Keratinocyte (primary cell): Measurements from ENCODE around the gene TWIST2. TPM values are rescaled to one million over a fixed set of nuclear protein-coding genes. Genes with fewer than 3 reads are reported as not detected.
A peak's percentile ranks its signal among the peaks of the same experiment; 100 is the strongest.

Experiments
- DNase-seq: peaks from one replicate; pipeline ENCODE4 v3.0.0-alpha.2; 2011; ENCODE audit warnings: low read depth, missing footprints, low spot score
- FAIRE-seq: peaks from 2 replicates; lab custom pipeline; 2011; peaks lifted over from hg19 to GRCh38; lab: Jason Lieb, UNC
- H2AFZ ChIP-seq: 2 replicates; pipeline ENCODE4 v1.6.0; 2012; ENCODE audit warnings: low read length, control low read depth, inconsistent platforms; ENCODE audit not compliant: control insufficient read depth
- H3K27ac ChIP-seq: 2 replicates; pipeline ENCODE4 v1.5.1; 2011; ENCODE audit warnings: low read length; ENCODE audit not compliant: control insufficient read depth, insufficient read depth
- H3K27me3 ChIP-seq: 3 replicates; pipeline ENCODE4 v1.6.0; 2011; ENCODE audit warnings: low read length; ENCODE audit not compliant: control insufficient read depth, insufficient read depth; ENCODE audit errors: extremely low read depth
- H3K36me3 ChIP-seq, 2 experiments: 2 replicates in 1 of 2; 3 replicates in 1 of 2; pipeline ENCODE4 v1.5.1; 2011; ENCODE audit warnings: low read length in 2 of 2, mild to moderate bottlenecking in 1 of 2; ENCODE audit not compliant: control insufficient read depth in 2 of 2, insufficient read depth in 2 of 2; ENCODE audit errors: extremely low read depth in 1 of 2
- H3K4me1 ChIP-seq: 3 replicates; pipeline ENCODE4 v1.5.1; 2011; ENCODE audit warnings: low read length; ENCODE audit not compliant: control insufficient read depth, insufficient read depth; ENCODE audit errors: extremely low read depth
- H3K4me2 ChIP-seq: 3 replicates; pipeline ENCODE4 v1.6.0; 2011; ENCODE audit warnings: low read depth, low read length; ENCODE audit not compliant: control insufficient read depth, insufficient read depth; ENCODE audit errors: extremely low read depth
- H3K4me3 ChIP-seq, 3 experiments: fragments of 200-600 bp in 1 of 3; sonication (generic) in 1 of 3; 2 replicates in 2 of 3; 3 replicates in 1 of 3; pipeline ENCODE4 v1.5.1; 2011 to 2016; ENCODE audit warnings: low read length in 3 of 3, mild to moderate bottlenecking in 3 of 3, control low read depth in 2 of 3, inconsistent platforms in 1 of 3, low read depth in 1 of 3, mixed read lengths in 1 of 3, mixed run types in 1 of 3, moderate library complexity in 1 of 3; ENCODE audit not compliant: control insufficient read depth in 2 of 3, insufficient read depth in 2 of 3; ENCODE audit errors: extremely low read depth in 1 of 3
- H3K79me2 ChIP-seq: 2 replicates; pipeline ENCODE4 v1.6.0; 2012; ENCODE audit warnings: low read length; ENCODE audit not compliant: control insufficient read depth, insufficient read depth
- H3K9ac ChIP-seq: 3 replicates; pipeline ENCODE4 v1.6.0; 2011; ENCODE audit warnings: low read length; ENCODE audit not compliant: control insufficient read depth, insufficient read depth; ENCODE audit errors: extremely low read depth
- H3K9me1 ChIP-seq: 3 replicates; pipeline ENCODE4 v1.6.0; 2011; ENCODE audit warnings: low read length; ENCODE audit not compliant: control insufficient read depth, insufficient read depth; ENCODE audit errors: extremely low read depth
- H3K9me3 ChIP-seq: 2 replicates; pipeline ENCODE4 v1.5.1; 2012; ENCODE audit warnings: low read depth, low read length; ENCODE audit not compliant: control insufficient read depth
- H4K20me1 ChIP-seq: 3 replicates; pipeline ENCODE4 v1.6.0; 2011; ENCODE audit warnings: low read length; ENCODE audit not compliant: control insufficient read depth, insufficient read depth; ENCODE audit errors: extremely low read depth
- EZH2 ChIP-seq: IDR thresholded peaks from one replicate; pipeline ENCODE4 v1.6.1; 2012; ENCODE audit warnings: inconsistent platforms, mild to moderate bottlenecking, low read length, moderate library complexity
- dilution Hi-C: fragments of 300-500 bp; cut with MboI; formaldehyde crosslinking; loops from one replicate; pipeline ENCODE4 v1.7.0; 2020; ENCODE audit warnings: low sequenced_read_pairs; ENCODE audit not compliant: extremely low pct_ligation_motif_present
- polyA plus RNA-seq, 5 experiments: library from polyadenylated mRNA; depleted of rRNA in 3 of 5; stranded (reverse) in 3 of 5; stranded (forward) in 1 of 5; unstranded in 1 of 5; fragments of >200 nt; gene quantifications; 1 replicate in 1 of 5; 2 replicates in 3 of 5; 3 replicates in 1 of 5; pipeline versions ENCODE4 v1.2.1 to v1.2.3, GENCODE V29; 2011 to 2012; ENCODE audit warnings: missing spikeins in 2 of 5, low read depth in 1 of 5, low replicate concordance in 1 of 5
- TF ChIP-seq, protein P1 (sequence below), 3 experiments: IDR thresholded peaks in 1 of 3; conservative IDR thresholded peaks in 1 of 3; optimal IDR thresholded peaks in 1 of 3; 2 replicates in 2 of 3; 3 replicates in 1 of 3; pipeline versions ENCODE3 to v1.5.1; 2011; ENCODE audit warnings: low read length in 3 of 3, mild to moderate bottlenecking in 3 of 3, moderate library complexity in 2 of 3, control low read depth in 1 of 3, inconsistent platforms in 1 of 3; ENCODE audit not compliant: insufficient read depth in 2 of 3; ENCODE audit errors: extremely low read depth in 1 of 3

Gene TWIST2
- polyA plus RNA-seq, 1 donor (not counting 4 experiments of a cell fraction or from before 2014, with no cell fraction given): 5.5 TPM

DNA sequence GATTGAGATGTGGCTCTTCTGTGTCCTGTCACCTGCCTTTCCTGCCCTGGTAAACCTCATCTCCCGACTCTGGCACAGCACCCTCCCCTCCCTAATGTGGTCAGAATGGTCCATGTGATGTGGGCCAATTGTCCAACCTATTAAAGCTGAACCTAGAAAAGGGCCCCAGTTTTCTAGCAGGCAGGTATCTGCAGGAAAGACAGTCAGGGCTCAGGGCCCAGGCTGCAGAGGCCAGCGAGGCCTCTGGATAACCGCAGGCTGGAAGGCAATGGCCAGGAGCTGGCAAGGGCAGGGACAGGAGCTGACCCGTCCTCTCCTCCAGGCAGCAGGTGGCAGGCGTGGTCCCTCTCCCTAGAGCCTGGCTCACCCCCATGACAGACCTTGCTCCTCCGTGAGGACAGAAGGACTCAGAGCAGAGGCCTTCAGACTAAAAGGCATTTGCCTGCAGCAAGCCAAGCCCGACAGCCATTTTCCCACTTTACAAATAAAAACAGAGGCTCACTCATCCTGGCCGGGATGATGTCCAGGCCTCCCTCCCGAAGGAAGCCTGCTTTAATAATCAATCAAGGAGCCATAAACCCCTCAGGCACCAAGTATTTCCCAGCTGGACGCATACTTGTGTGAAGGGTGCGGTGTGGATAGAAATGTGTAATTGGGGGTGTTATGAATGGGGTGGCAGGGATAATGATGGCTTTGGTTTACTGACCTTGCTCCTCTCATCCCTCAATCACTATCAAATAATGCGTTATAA, 107.1 kb downstream of the TWIST2 start:
- no peaks in the 10 kb centered on the region for H3K36me3 ChIP-seq
- H3K79me2 ChIP-seq: no peaks in the 10 kb centered on the region
- no peaks in the 10 kb centered on the region for H3K9me1 ChIP-seq
- no peak overlapping the region for H3K4me2 ChIP-seq
- H3K27me3 ChIP-seq: no peaks in the 10 kb centered on the region
- H3K4me1 ChIP-seq: peaks cover 24% of the 10 kb centered on the region
- no peaks in the 10 kb centered on the region for H4K20me1 ChIP-seq
- no peak overlapping the region for H2AFZ ChIP-seq
- FAIRE-seq (no peak), DNase-seq (no peak)
- H3K27ac ChIP-seq: no peak overlapping the region
- no peaks in the 10 kb centered on the region for H3K9me3 ChIP-seq
- no peak for TF ChIP-seq EZH2
- TF ChIP-seq, protein P1, sequence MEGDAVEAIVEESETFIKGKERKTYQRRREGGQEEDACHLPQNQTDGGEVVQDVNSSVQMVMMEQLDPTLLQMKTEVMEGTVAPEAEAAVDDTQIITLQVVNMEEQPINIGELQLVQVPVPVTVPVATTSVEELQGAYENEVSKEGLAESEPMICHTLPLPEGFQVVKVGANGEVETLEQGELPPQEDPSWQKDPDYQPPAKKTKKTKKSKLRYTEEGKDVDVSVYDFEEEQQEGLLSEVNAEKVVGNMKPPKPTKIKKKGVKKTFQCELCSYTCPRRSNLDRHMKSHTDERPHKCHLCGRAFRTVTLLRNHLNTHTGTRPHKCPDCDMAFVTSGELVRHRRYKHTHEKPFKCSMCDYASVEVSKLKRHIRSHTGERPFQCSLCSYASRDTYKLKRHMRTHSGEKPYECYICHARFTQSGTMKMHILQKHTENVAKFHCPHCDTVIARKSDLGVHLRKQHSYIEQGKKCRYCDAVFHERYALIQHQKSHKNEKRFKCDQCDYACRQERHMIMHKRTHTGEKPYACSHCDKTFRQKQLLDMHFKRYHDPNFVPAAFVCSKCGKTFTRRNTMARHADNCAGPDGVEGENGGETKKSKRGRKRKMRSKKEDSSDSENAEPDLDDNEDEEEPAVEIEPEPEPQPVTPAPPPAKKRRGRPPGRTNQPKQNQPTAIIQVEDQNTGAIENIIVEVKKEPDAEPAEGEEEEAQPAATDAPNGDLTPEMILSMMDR (optimal IDR thresholded peaks at IDR 0.05 in 1 of 3, IDR thresholded peaks at IDR 0.05 in 1 of 3, conservative IDR thresholded peaks at IDR 0.05 in 1 of 3; ENCODE audit: extremely low read depth in 1 of 3, insufficient read depth in 2 of 3, low read length in 3 of 3): peak in 1 of 3 experiments; percentile 0
- dilution Hi-C loops: no loop called here
- no peak overlapping the region for H3K4me3 ChIP-seq
- H3K9ac ChIP-seq: no peak overlapping the region

DNA sequence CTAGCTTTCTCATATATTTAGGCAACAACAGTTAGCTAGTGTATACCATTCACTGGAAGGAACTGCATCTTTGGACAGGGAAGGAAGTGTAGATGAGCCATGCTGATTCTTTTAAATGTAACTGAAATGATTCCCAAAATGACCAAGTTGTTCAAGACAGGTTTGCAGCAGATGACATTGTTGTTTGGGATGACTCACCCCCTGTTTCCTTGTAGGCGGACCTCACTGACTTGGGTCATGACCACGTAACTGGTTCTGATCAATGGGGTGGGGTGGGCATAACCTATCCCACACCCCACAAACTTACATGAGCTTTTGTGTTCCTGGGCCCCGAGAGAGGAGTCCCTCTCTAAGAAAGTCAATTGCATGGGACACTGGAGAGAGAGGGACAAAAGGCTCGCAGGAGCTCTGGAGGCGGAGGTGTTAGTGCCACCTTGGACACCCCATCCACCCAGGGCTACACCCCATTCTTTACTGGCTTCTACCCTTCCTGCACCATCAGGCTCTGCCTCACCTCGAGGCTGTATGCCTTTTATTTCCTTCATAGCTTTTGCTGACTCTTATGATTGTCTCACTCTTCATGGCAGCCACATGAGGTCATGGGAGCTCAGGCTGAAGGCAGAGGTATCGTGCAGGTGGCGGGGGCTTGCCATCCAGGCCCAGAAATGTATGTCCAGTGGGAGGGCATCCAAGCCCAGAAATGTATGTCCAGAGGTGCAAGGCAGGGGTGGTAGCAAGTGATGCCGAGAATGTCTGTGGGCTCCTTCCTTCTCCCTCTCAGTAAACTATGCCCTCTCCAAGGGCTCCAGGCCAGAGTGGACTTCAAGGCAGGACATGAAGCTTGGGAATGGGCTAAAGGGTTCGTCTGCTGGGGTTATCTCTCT, 108.0 kb downstream of the TWIST2 start:
- H3K27ac ChIP-seq: no peak overlapping the region
- no peak overlapping the region for H3K4me3 ChIP-seq
- H3K36me3 ChIP-seq: no peaks in the 10 kb centered on the region
- H3K4me1 ChIP-seq: peaks cover 18% of the 10 kb centered on the region
- no peaks in the 10 kb centered on the region for H3K9me1 ChIP-seq
- no peak overlapping the region for H2AFZ ChIP-seq
- DNase-seq: no peak
- H3K9ac ChIP-seq: no peak overlapping the region
- dilution Hi-C loops: no loop called here
- H3K27me3 ChIP-seq: no peaks in the 10 kb centered on the region
- H4K20me1 ChIP-seq: no peaks in the 10 kb centered on the region
- no peaks in the 10 kb centered on the region for H3K79me2 ChIP-seq
- peak; percentile 67 for FAIRE-seq
- no peak for TF ChIP-seq EZH2
- TF ChIP-seq, protein P1 (optimal IDR thresholded peaks at IDR 0.05 in 1 of 3, IDR thresholded peaks at IDR 0.05 in 1 of 3, conservative IDR thresholded peaks at IDR 0.05 in 1 of 3; ENCODE audit: extremely low read depth in 1 of 3, insufficient read depth in 2 of 3, low read length in 3 of 3): no peak
- no peaks in the 10 kb centered on the region for H3K9me3 ChIP-seq
- H3K4me2 ChIP-seq: no peak overlapping the region
